Stimulated activated CD4-positive, alpha-beta T cell treated with anti-CD3 and anti-CD28 coated beads, Interleukin-15, amount 100 ng/mL, for 48 hours (primary cell): ENCODE results near the gene POTEM.
"Not testable (repeated sequence)": the region's sequence is repeated elsewhere in the genome, so short reads cannot be mapped to it uniquely, and the experiment has no call there.

ENCODE experiments used
- DNase-seq, 2 donors: peaks; one replicate each; pipeline ENCODE4 v3.0.0-alpha.2; 2020; ENCODE audit warnings: low read depth in 2 of 2

POTEM gene

DNA sequence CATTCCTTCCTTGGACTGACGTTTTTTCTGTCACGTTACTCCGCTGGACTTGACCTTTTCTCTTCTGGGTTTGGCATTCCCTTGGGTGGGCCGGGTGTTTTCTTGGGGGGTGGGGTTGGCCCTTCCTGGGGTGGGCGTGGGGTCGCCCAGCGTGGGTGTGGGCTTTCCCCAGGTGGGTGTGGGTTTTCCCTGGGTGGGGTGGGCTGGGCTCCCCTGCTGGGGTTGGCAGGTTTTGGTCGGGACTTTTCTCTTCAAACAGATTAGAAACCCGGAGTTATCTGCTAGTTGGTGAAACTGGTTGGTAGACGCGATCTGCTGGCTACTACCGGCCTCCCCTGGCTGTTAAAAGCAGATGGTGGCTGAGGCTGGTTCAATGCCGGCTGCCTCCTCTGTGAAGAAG, at the start of gene POTEM:
POTEM (plus strand) TSS at position 301 of the 400 bp plus-strand sequence; CDS start at position 353, 52 bp downstream.
- DNase-seq = not testable (repeated sequence)

DNA sequence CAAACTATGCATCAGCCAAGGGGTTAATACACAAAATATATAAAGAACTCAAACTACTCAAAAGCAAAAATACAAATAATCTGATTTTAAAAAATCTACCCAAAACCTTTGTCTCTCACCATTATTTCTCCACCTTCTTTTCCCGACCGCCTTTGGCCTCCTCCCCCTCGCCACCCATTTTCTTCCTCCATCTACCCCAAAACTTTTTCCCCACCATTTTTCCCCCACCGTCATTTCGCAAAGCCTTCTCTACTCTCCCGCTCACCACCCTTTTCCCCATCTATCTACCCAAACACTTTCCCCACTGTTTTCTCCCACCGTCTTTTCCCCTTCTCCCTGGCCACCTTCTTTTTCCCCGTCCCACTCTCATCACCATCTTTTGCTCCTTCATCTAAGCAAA, 48.9 kb upstream of the POTEM start:
- not testable (repeated sequence) for DNase-seq

- DNase-seq = not testable (repeated sequence)
Observed at GRCh38 chr14:18920052-18920451, 47.2 kb upstream of the POTEM start.

DNA sequence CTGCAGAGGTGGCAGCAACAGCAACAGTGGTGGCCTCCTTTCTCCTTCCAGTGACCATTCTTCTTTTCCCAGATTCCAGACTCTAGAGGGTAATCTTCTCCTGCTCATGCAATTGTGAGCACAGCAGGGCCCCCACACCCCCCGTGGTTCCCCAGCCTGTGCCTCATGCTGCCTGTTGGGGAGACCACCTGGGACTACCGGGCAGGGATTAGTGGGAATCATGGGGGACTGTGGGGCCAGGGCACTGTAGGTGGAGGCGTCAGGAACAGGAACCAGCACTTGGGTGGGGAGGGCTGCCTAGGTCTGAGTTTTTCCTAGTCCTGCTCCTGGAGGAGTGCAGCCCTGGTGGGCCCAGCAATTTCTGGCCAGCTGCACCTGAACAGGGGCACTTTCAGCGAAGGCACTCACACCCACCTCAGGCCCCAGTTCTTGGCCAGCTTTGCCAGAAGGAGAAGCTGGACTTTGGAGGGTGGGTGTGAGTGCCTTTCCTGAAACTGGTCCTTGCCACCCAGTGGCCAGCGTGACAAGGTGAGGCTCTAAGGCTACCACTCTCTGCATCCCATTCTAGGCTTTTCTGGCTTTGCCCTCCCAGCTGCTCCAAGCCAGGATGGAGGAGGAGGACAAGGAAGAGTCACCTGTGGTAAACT, 46.1 kb upstream of the POTEM start:
- DNase-seq = not testable (repeated sequence)

DNA sequence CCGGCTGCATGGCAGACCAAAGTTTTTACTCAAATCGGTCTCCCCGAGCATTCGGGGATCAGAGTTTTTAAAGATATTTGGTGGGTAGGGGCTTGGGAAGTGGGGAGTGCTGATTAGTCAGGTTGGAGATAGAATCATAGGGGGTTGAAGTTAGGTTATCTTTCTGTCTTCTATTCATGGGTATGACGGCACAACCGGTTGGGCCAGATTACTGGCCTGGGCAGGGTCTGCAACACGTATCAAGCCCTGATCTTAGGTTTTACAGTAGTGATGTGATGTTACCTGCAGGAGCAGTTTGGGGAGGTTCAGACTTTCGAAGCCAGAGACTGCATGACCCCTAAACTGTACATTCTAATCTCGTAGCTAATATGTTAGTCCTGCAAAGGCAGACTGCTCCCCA, 30.4 kb upstream of the POTEM start:
- not testable (repeated sequence) for DNase-seq

GRCh38 chr14:18938733-18939132, 28.5 kb upstream of the POTEM start:
- not testable (repeated sequence) for DNase-seq

- not testable (repeated sequence) for DNase-seq
Observed at GRCh38 chr14:18949939-18950338, 17.3 kb upstream of the POTEM start.

DNA sequence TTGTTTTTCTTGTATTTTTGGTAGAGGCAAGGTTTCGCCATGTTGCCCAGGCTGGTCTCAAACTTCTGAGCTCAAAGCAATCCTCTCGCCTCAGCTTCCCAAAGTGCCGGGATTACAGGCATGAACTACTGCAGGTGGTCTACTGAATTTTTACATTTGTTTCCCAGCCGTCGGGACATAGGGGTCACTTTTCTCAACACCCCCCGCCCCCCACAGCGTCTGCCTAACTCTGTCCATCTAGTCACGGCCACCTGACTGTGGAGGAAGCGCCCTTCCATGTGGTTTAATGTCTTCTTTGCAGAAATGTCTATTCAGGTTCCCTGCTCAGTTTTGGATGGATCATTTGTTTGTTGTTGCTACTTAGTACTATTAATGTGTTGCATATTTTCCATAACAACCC, 14.1 kb upstream of the POTEM start:
- not testable (repeated sequence) for DNase-seq

DNA sequence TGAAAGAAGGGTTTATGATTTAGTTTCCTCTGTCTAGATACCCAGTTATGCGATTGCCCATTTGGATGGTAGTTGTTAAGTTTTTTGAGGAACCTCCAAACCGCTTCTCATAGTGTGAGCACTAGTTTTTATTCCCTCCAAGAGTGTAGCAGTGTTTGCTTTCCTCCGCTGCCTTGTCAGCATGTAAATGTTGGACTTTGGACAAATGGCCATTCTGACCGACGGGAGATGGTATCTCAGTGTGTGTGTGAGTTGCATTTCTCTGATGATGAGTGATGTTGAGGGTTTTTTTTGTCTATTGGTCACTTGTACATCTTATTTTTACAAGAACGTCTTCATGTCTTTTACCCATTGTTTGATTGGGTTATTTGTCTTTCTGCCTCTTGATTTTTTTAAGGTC, 11.4 kb upstream of the POTEM start:
- DNase-seq = not testable (repeated sequence)

DNA sequence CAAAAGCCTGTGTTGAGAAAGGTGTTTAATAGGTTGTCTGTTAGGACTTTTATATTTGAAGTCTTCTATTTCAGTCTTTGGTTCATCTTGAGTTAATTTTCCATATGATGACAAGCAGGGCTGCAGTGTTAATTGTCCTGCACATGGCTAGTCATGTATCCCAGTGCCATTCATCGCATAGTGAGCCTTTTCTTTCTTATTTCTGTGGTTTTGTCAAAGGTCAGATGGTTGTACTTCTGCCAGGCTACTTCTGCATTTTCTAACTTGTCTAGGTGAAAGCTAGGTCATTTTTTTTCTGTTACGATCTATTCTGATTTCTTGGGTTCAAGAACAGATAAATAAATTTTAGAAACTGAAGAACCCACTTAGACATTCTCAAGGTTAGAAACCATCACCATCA, 5.7 kb upstream of the POTEM start:
- not testable (repeated sequence) for DNase-seq

- DNase-seq = not testable (repeated sequence)
Observed at GRCh38 chr14:18962143-18962542, 5.1 kb upstream of the POTEM start.

GRCh38 chr14:18963276-18963675, 4.0 kb upstream of the POTEM start:
- not testable (repeated sequence) for DNase-seq

DNA sequence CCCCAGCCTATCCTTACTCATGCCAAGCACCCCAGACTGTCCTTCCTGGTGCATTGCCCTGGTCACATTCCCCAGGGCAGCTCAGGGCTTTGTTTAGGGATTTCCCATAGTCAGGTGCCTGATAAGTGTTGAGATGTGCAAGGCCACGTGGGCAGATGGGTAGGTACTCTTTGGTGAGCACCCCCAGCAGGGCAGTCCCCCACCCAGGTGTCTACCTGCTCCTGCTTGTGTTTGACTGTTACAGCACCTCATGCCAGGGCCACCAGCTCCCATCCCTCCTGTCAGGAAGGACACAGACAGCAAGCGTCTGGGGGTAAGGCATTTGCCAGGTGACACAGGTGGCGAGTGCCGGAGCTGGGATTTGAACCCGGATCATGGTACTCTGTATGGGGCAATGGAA, 2.4 kb upstream of the POTEM start:
- DNase-seq = not testable (repeated sequence)

DNA sequence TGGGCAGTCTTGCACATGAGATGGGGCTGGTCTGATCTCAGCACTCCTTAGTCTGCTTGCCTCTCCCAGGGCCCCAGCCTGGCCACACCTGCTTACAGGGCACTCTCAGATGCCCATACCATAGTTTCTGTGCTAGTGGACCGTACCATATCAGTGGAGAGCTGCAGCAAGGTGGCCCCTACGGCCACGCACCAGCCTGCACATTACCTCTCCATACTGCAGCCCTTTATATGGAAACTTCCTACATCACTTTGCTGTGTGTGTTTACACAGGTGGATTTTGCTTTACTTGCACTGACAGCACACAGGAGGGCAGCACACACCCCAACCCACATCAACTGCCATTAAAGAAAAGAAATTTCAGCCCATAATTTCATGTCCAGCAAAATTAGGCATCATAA, 35.3 kb downstream of the POTEM start:
- DNase-seq = not testable (repeated sequence)

GRCh38 chr14:19006490-19006889, 39.3 kb downstream of the POTEM start:
- not testable (repeated sequence) for DNase-seq

DNA sequence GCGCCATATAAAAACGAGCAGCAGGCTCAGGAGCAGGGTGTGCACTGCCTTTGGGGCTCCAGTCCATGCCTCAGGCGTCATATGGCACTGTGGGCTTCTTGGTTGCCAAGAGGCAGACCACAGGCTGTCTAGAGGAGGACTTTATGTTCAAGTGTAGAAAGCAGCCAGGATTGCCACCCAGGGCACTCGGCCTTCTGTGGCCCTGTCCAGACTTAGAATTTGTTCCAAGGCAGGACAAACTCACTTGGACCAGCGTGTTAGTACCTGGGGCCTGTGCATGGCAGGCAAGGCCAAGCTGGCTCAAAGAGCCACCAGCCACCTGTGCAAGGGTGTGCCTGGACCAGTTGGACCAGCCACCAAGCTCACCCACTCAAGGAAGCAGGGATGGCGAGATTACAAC, 40.4 kb downstream of the POTEM start:
- not testable (repeated sequence) for DNase-seq

- not testable (repeated sequence) for DNase-seq
Observed at GRCh38 chr14:19011029-19011428, 43.8 kb downstream of the POTEM start.

DNA sequence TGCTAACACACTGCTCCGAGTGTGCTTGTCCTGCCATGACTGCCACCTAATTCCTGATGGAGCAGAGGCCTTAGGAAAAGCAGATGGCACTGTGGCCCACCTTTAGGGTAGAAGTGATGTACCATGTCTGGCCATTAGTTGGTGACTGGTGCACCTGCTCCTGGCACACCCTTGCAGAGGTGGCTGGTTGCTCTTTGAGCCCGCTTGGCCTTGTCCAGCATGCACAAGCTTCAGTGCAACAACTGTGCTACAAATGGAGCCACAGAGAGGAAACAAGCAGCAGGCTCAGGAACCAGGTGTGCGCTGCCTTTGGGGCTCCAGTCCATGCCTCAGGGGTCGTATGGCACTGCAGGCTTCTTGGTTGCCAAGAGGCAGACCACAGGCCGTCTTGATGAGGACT, 44.5 kb downstream of the POTEM start:
- not testable (repeated sequence) for DNase-seq

DNA sequence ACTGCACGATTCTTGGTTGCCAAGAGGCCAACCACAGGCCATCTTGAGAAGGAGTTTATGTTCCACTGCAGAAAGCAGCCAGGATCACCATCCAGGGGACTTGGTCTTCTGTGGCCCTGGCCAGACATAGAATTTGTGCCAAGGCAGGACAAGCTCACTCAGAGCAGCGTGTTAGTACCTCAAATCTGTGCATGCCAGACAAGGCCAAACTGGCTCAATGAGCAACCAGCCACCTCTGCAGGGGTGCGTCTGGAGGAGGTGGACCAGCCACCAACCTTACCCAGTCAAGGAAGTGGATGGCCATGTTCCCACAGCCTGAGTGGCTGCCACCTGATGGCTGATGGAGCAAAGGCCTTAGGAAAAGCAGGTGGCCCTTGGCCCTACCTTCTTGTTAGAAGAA, 48.0 kb downstream of the POTEM start:
- DNase-seq = not testable (repeated sequence)

- not testable (repeated sequence) for DNase-seq
Observed at GRCh38 chr14:19025080-19025589, 57.9 kb downstream of the POTEM start.

GRCh38 chr14:19026649-19027351, 59.6 kb downstream of the POTEM start:
- DNase-seq = not testable (repeated sequence)

DNA sequence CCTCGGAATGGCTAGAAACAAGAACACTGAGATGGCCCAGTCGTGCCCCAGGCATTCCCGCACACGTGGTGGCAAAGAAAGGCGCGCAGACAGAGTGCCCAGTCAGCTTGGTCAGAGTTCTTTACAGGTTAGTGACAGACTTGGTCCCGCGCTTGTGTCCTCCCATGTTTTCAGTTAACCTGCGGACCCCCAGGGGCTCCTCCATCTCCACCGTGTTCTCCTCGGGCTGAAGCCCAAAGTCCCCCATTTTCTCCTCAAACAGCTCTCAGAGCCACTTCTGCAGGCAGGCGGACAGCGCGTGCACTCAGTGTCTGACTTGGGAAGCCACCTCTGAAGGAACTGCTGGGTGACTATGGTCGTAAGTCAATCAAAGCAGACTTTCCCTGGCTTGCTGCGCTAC, 60.7 kb downstream of the POTEM start:
- not testable (repeated sequence) for DNase-seq

DNA sequence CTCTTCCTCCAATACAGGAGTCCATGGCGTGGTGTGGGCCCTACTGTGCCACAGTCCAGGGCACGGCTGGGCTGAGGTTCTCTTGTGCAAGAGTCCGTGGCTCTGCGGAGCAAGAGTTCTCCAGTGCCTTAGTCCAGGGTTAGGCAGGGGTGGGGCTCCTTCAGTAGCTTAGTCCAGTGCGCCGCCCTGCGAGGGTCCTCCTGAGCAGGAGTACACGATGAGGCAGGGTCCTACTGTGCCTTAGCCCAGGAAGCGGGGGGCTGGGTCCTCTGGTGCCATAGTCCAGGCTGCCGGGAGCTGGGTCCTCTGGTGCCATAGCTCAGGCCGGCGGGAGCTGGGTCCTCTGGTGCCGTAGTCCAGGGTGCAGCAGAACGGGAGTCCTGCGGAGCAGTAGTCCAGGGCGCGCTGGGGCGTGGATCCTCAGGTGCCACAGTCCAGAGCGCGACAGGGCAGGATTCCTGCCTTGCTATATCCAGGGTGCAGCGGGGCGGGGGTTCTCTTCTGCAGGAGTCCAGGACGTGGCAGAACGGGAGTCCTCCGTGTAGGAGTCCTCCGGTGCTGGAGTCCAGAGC, 69.7 kb downstream of the POTEM start:
- not testable (repeated sequence) for DNase-seq
